ENCODE measurements around the gene EFNB3. TPM values are rescaled to one million over a fixed set of nuclear protein-coding genes. Genes with fewer than 3 reads are reported as not detected.

The EFNB3 gene
- total and polyA plus RNA-seq, 2 of the 8 experiments (the other 6 are each of a cell fraction or from before 2014, with no cell fraction given), result 15.0 to 27.3 TPM

GRCh38 chr17:7687072-7687907 lies 17.7 kb upstream of the EFNB3 start, which contains the start of gene TP53 (continued):
- TF ChIP-seq, protein P1, sequence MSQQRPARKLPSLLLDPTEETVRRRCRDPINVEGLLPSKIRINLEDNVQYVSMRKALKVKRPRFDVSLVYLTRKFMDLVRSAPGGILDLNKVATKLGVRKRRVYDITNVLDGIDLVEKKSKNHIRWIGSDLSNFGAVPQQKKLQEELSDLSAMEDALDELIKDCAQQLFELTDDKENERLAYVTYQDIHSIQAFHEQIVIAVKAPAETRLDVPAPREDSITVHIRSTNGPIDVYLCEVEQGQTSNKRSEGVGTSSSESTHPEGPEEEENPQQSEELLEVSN (IDR thresholded peaks at IDR 0.05), result peak; percentile 78
- TF ChIP-seq FOSL1 (IDR thresholded peaks at IDR 0.05; ENCODE audit: insufficient read depth, low read depth, low read length) (no peak), KDM5A (IDR thresholded peaks at IDR 0.05; ENCODE audit: low read length) (no peak), BRCA1 (IDR thresholded peaks at IDR 0.05; ENCODE audit: low read depth, low read length) (no peak), KDM4A (IDR thresholded peaks at IDR 0.05; ENCODE audit: low read depth, low read length, severe bottlenecking) (no peak), HDAC6 (IDR thresholded peaks at IDR 0.05; ENCODE audit: low read depth, low read length) (no peak), CBX5 (IDR thresholded peaks at IDR 0.05; ENCODE audit: low read depth, low read length) (no peak), CEBPB (IDR thresholded peaks at IDR 0.05; ENCODE audit: low read depth, low read length) (no peak)
- TF ChIP-seq, protein P2, sequence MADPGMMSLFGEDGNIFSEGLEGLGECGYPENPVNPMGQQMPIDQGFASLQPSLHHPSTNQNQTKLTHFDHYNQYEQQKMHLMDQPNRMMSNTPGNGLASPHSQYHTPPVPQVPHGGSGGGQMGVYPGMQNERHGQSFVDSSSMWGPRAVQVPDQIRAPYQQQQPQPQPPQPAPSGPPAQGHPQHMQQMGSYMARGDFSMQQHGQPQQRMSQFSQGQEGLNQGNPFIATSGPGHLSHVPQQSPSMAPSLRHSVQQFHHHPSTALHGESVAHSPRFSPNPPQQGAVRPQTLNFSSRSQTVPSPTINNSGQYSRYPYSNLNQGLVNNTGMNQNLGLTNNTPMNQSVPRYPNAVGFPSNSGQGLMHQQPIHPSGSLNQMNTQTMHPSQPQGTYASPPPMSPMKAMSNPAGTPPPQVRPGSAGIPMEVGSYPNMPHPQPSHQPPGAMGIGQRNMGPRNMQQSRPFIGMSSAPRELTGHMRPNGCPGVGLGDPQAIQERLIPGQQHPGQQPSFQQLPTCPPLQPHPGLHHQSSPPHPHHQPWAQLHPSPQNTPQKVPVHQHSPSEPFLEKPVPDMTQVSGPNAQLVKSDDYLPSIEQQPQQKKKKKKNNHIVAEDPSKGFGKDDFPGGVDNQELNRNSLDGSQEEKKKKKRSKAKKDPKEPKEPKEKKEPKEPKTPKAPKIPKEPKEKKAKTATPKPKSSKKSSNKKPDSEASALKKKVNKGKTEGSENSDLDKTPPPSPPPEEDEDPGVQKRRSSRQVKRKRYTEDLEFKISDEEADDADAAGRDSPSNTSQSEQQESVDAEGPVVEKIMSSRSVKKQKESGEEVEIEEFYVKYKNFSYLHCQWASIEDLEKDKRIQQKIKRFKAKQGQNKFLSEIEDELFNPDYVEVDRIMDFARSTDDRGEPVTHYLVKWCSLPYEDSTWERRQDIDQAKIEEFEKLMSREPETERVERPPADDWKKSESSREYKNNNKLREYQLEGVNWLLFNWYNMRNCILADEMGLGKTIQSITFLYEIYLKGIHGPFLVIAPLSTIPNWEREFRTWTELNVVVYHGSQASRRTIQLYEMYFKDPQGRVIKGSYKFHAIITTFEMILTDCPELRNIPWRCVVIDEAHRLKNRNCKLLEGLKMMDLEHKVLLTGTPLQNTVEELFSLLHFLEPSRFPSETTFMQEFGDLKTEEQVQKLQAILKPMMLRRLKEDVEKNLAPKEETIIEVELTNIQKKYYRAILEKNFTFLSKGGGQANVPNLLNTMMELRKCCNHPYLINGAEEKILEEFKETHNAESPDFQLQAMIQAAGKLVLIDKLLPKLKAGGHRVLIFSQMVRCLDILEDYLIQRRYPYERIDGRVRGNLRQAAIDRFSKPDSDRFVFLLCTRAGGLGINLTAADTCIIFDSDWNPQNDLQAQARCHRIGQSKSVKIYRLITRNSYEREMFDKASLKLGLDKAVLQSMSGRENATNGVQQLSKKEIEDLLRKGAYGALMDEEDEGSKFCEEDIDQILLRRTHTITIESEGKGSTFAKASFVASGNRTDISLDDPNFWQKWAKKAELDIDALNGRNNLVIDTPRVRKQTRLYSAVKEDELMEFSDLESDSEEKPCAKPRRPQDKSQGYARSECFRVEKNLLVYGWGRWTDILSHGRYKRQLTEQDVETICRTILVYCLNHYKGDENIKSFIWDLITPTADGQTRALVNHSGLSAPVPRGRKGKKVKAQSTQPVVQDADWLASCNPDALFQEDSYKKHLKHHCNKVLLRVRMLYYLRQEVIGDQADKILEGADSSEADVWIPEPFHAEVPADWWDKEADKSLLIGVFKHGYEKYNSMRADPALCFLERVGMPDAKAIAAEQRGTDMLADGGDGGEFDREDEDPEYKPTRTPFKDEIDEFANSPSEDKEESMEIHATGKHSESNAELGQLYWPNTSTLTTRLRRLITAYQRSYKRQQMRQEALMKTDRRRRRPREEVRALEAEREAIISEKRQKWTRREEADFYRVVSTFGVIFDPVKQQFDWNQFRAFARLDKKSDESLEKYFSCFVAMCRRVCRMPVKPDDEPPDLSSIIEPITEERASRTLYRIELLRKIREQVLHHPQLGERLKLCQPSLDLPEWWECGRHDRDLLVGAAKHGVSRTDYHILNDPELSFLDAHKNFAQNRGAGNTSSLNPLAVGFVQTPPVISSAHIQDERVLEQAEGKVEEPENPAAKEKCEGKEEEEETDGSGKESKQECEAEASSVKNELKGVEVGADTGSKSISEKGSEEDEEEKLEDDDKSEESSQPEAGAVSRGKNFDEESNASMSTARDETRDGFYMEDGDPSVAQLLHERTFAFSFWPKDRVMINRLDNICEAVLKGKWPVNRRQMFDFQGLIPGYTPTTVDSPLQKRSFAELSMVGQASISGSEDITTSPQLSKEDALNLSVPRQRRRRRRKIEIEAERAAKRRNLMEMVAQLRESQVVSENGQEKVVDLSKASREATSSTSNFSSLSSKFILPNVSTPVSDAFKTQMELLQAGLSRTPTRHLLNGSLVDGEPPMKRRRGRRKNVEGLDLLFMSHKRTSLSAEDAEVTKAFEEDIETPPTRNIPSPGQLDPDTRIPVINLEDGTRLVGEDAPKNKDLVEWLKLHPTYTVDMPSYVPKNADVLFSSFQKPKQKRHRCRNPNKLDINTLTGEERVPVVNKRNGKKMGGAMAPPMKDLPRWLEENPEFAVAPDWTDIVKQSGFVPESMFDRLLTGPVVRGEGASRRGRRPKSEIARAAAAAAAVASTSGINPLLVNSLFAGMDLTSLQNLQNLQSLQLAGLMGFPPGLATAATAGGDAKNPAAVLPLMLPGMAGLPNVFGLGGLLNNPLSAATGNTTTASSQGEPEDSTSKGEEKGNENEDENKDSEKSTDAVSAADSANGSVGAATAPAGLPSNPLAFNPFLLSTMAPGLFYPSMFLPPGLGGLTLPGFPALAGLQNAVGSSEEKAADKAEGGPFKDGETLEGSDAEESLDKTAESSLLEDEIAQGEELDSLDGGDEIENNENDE (IDR thresholded peaks at IDR 0.05; ENCODE audit: insufficient replicate concordance, low read length), result no peak

Measured in H1 (cell line).